Astrocyte (in vitro differentiated cells and primary cell): ENCODE data around the gene GPANK1.

Experiments
- EZH2 ChIP-seq: IDR thresholded peaks from 2 replicates; pipeline ENCODE4 v1.6.1; 2012; ENCODE audit warnings: mild to moderate bottlenecking, low read length, inconsistent platforms; ENCODE audit not compliant: insufficient read depth
- TF ChIP-seq, protein P1 (sequence below): IDR thresholded peaks from 2 replicates; pipeline ENCODE4 v1.5.1; 2011; ENCODE audit warnings: low read depth, mild to moderate bottlenecking, inconsistent platforms, low read length, moderate library complexity; ENCODE audit not compliant: insufficient read depth

DNA sequence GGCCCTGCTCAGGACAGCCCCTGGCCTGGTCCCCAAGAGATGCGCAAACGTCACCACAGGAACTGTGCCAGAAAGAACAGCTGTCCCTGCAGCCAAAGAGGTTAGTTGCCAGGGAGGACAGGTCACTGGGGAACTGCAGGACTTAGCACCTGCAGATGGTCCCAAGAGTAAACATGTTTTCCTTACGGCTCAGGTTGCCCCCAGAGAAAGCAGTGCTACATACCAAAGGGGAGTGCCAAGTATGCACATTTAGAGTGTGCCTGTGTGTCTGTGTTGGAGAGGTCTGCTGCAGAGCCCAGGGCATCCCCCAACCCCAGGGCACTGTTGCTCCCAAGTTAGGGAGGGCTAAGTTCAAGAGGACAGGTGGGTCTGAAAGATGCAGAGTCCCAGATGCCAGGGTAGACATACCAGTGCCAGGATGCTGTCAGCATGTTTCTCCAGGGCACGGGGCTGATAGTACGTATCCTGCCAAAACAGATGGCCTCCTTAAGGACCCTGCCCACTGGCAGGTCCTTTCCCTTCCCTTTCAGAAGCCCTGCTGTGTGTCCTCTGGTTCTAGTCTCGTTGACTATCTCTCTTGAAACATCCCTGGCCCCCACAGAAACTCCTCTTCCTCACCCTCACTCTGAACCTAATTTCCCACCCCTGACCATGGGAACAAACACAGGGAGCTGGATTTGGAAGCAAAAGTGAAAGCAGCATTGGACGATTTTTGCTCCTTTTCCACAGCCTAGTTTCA, 37.0 kb upstream of the GPANK1 start:
- TF ChIP-seq, protein P1, sequence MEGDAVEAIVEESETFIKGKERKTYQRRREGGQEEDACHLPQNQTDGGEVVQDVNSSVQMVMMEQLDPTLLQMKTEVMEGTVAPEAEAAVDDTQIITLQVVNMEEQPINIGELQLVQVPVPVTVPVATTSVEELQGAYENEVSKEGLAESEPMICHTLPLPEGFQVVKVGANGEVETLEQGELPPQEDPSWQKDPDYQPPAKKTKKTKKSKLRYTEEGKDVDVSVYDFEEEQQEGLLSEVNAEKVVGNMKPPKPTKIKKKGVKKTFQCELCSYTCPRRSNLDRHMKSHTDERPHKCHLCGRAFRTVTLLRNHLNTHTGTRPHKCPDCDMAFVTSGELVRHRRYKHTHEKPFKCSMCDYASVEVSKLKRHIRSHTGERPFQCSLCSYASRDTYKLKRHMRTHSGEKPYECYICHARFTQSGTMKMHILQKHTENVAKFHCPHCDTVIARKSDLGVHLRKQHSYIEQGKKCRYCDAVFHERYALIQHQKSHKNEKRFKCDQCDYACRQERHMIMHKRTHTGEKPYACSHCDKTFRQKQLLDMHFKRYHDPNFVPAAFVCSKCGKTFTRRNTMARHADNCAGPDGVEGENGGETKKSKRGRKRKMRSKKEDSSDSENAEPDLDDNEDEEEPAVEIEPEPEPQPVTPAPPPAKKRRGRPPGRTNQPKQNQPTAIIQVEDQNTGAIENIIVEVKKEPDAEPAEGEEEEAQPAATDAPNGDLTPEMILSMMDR: no peak
- no peak for TF ChIP-seq EZH2
